SU-DHL-6 (cell line): Measurements from ENCODE around the gene DNALI1.
A peak's percentile ranks its signal among the peaks of the same experiment; 100 is the strongest.

ENCODE experiments used
- H2AFZ ChIP-seq: fragments of 200-600 bp; sonication (generic); 2 replicates; pipeline ENCODE4 v1.6.1; 2014; ENCODE audit warnings: low read depth, mild to moderate bottlenecking, moderate library complexity, mixed read lengths, antibody characterized with exemption, low read length; ENCODE audit not compliant: severe bottlenecking
- H3F3A ChIP-seq: fragments of 200-600 bp; shearing (Covaris generic); 2 replicates; pipeline ENCODE4 v1.6.0; 2016; ENCODE audit warnings: antibody characterized with exemption, mild to moderate bottlenecking; ENCODE audit not compliant: insufficient read depth
- H3K27ac ChIP-seq: fragments of 200-600 bp; sonication (generic); 2 replicates; pipeline ENCODE4 v1.5.1; 2016; ENCODE audit warnings: low read depth, mild to moderate bottlenecking, low read length, moderate library complexity, mixed read lengths
- H3K27me3 ChIP-seq: fragments of 200-600 bp; sonication (generic), shearing (Covaris generic); 2 replicates; pipeline ENCODE4 v1.6.0; 2014; ENCODE audit warnings: mild to moderate bottlenecking, low read length
- H3K36me3 ChIP-seq: fragments of 200-600 bp; sonication (generic); 2 replicates; pipeline ENCODE4 v1.6.1; 2014; ENCODE audit warnings: mild to moderate bottlenecking, low read length, mixed read lengths
- H3K4me2 ChIP-seq: fragments of 300-600, 200-600 bp; shearing (Covaris generic), sonication (generic); 2 replicates; pipeline ENCODE4 v1.6.0; 2014; ENCODE audit warnings: low read length, low read depth, mild to moderate bottlenecking; ENCODE audit not compliant: poor library complexity, severe bottlenecking
- H3K4me3 ChIP-seq: fragments of 200-600 bp; sonication (generic); 2 replicates; pipeline ENCODE4 v1.5.1; 2014; ENCODE audit warnings: antibody characterized with exemption, low read length, mild to moderate bottlenecking, mixed read lengths; ENCODE audit not compliant: insufficient read depth, poor library complexity, severe bottlenecking
- H3K79me2 ChIP-seq: fragments of 200-600 bp; sonication (generic); 2 replicates; pipeline ENCODE4 v1.6.1; 2014; ENCODE audit warnings: mild to moderate bottlenecking, low read length, moderate library complexity; ENCODE audit not compliant: insufficient read depth
- H3K9ac ChIP-seq: fragments of 200-600 bp; sonication (generic); 2 replicates; pipeline ENCODE4 v1.7.0; 2014; ENCODE audit warnings: mild to moderate bottlenecking, low read length
- H3K9me2 ChIP-seq: fragments of 200-600 bp; sonication (generic); replicated peaks from 2 replicates; pipeline ENCODE4 v1.6.1; 2014; ENCODE audit warnings: low read length; ENCODE audit not compliant: insufficient read depth
- H3K9me3 ChIP-seq: fragments of 200-600 bp; sonication (generic); 2 replicates; pipeline ENCODE4 v1.6.1; 2014; ENCODE audit warnings: low read length, mixed read lengths; ENCODE audit not compliant: insufficient read depth
- H4K20me1 ChIP-seq: fragments of 200-600 bp; sonication (generic); 2 replicates; pipeline ENCODE4 v1.6.1; 2014; ENCODE audit warnings: low read depth, mild to moderate bottlenecking, antibody characterized with exemption, low read length, moderate library complexity, mixed read lengths
- CTCF ChIP-seq: fragments of 200-600 bp; sonication (generic); IDR thresholded peaks from one replicate; pipeline ENCODE4 v1.5.1; 2017; ENCODE audit warnings: antibody characterized with exemption, mild to moderate bottlenecking, low read length, moderate library complexity; ENCODE audit not compliant: insufficient read depth, poor library complexity, severe bottlenecking
- EZH2phosphoT487 ChIP-seq: fragments of 200-600 bp; sonication (generic), shearing (Covaris generic); conservative IDR thresholded peaks from 2 replicates; pipeline ENCODE4 v1.6.1; 2018; ENCODE audit warnings: mild to moderate bottlenecking, antibody characterized with exemption, low read length, moderate library complexity, mixed read lengths

DNALI1 gene

GRCh38 chr1:37560401-37561132 lies 3.8 kb downstream of the DNALI1 start:
- no peaks in the 10 kb centered on the region for H3K79me2 ChIP-seq
- no peaks in the 10 kb centered on the region for H3K9me2 ChIP-seq
- no peaks in the 10 kb centered on the region for H4K20me1 ChIP-seq
- no peak overlapping the region for H3K4me2 ChIP-seq
- no peak overlapping the region for H2AFZ ChIP-seq
- H3K9me3 ChIP-seq: no peaks in the 10 kb centered on the region
- TF ChIP-seq CTCF (no peak), EZH2phosphoT487 (no peak)
- H3K27ac ChIP-seq: no peak overlapping the region
- no peaks in the 10 kb centered on the region for H3F3A ChIP-seq
- no peak overlapping the region for H3K4me3 ChIP-seq
- H3K9ac ChIP-seq: no peak overlapping the region
- H3K36me3 ChIP-seq: 0 out of 2 replicates have a peak, but pooled peaks cover 5% of the 10 kb centered on the region
- H3K27me3 ChIP-seq: no peaks in the 10 kb centered on the region

- Histone ChIP-seq H3K27me3 (no peaks in the 10 kb centered on the region), H2AFZ (no peak overlapping the region), H4K20me1 (no peaks in the 10 kb centered on the region), H3K36me3 (peaks cover 12% of the 10 kb centered on the region; the same call in 1 of the 2 replicates), H3K9me3 (no peaks in the 10 kb centered on the region), H3K4me2 (no peak overlapping the region), H3K9ac (no peak overlapping the region), H3K27ac (no peak overlapping the region), H3F3A (no peaks in the 10 kb centered on the region), H3K9me2 (no peaks in the 10 kb centered on the region), H3K4me3 (no peak overlapping the region), H3K79me2 (no peaks in the 10 kb centered on the region)
- TF ChIP-seq EZH2phosphoT487 (no peak), CTCF (peak; percentile 61)
These were observed 4.7 kb downstream of the DNALI1 start for GRCh38 chr1:37561133-37562132.

GRCh38 chr1:37562984-37563383 lies 6.2 kb downstream of the DNALI1 start:
- no peaks in the 10 kb centered on the region for H3F3A ChIP-seq
- no peaks in the 10 kb centered on the region for H3K79me2 ChIP-seq
- H3K27ac ChIP-seq: no peak overlapping the region
- no peaks in the 10 kb centered on the region for H4K20me1 ChIP-seq
- H3K36me3 ChIP-seq: peaks cover 22% of the 10 kb centered on the region; the same call in 1 of the 2 replicates
- H3K9ac ChIP-seq: no peak overlapping the region
- no peaks in the 10 kb centered on the region for H3K9me2 ChIP-seq
- TF ChIP-seq CTCF (no peak), EZH2phosphoT487 (no peak)
- H2AFZ ChIP-seq: no peak overlapping the region
- H3K27me3 ChIP-seq: no peaks in the 10 kb centered on the region
- no peak overlapping the region for H3K4me3 ChIP-seq
- no peaks in the 10 kb centered on the region for H3K9me3 ChIP-seq
- no peak overlapping the region for H3K4me2 ChIP-seq
